Activated naive CD4-positive, alpha-beta T cell treated with anti-CD3 and anti-CD28 coated beads for 36 hours (primary cell): ENCODE data around the gene ATP1B4. TPM values are rescaled to one million over a fixed set of nuclear protein-coding genes. Genes with fewer than 3 reads are reported as not detected.
A peak's percentile ranks its signal among the peaks of the same experiment; 100 is the strongest.

Experiments
- CTCF ChIA-PET: fragments of 350-600 bp; sonication (Branson Sonifier 250); formaldehyde crosslinking; loops from one replicate; lab custom pipeline; 2021; ENCODE audit warnings: antibody characterized with exemption; lab: Charles Lee
- DNase-seq: peaks from one replicate; pipeline ENCODE4 v3.0.0-alpha.2; 2020
- H3K27ac Mint-ChIP-seq: one replicate; pipeline ENCODE4 v1.8.0; 2021; ENCODE audit warnings: mild to moderate bottlenecking, mixed read lengths
- H3K27me3 Mint-ChIP-seq: one replicate; pipeline ENCODE4 v1.8.0; 2021; ENCODE audit warnings: low read depth, mixed read lengths
- H3K36me3 Mint-ChIP-seq: one replicate; pipeline ENCODE4 v1.8.0; 2021; ENCODE audit warnings: low read depth, mixed read lengths
- H3K4me1 Mint-ChIP-seq: one replicate; pipeline ENCODE4 v1.8.0; 2021; ENCODE audit warnings: low read depth, mixed read lengths
- H3K4me3 Mint-ChIP-seq: one replicate; pipeline ENCODE4 v1.8.0; 2021; ENCODE audit warnings: mild to moderate bottlenecking, moderate library complexity, mixed read lengths
- H3K9me3 Mint-ChIP-seq: one replicate; pipeline ENCODE4 v1.8.0; 2021; ENCODE audit warnings: mixed read lengths
- intact Hi-C: fragments of 100-400 bp; cut with micrococcal nuclease; formaldehyde crosslinking; loops from one replicate; pipeline ENCODE4 v1.15.1; 2023
- total RNA-seq, 2 experiments: library from RNA; stranded (reverse); gene quantifications; one replicate each; pipeline ENCODE4 v1.2.3, GENCODE V29; 2021

ATP1B4 gene
- total RNA-seq, 2 experiments from 2014 or later = not detected

GRCh38 chrX:120350450-120351138 is 11.3 kb upstream of the ATP1B4 start:
- H3K4me1 Mint-ChIP-seq = no peaks in the 10 kb centered on the region
- peaks cover 1% of the 10 kb centered on the region for H3K9me3 Mint-ChIP-seq
- CTCF ChIA-PET = no interaction called here
- no peaks in the 10 kb centered on the region for H3K36me3 Mint-ChIP-seq
- no peak overlapping the region for H3K27ac Mint-ChIP-seq
- no peak overlapping the region for H3K4me3 Mint-ChIP-seq
- DNase-seq = no peak
- no peaks in the 10 kb centered on the region for H3K27me3 Mint-ChIP-seq
- intact Hi-C loops = no loop called here

DNA sequence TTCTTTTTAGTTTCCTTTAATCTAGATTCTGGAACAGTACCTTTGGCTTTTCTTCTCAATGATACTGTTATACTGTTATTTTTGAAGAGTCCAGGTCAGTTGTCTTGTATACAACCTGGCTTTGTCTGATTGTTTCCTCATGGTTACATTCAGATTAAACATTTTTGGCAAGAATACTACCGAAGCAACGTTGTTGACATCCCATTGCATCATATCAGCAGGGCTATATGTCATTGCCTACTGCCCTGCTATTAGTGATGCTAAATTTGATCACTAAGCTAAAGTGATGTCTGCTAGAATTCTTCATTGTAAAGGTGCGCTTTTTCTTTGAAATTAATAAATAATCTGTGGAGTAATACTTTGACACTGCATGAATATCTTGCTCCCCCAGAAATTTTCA is 5.8 kb upstream of the ATP1B4 start:
- CTCF ChIA-PET = no interaction called here
- Mint-ChIP-seq H3K4me3 (no peak overlapping the region), H3K27ac (no peak overlapping the region), H3K9me3 (no peaks in the 10 kb centered on the region), H3K36me3 (no peaks in the 10 kb centered on the region), H3K4me1 (no peaks in the 10 kb centered on the region), H3K27me3 (no peaks in the 10 kb centered on the region)
- intact Hi-C loops = no loop called here
- no peak for DNase-seq

GRCh38 chrX:120357186-120357585 is 4.7 kb upstream of the ATP1B4 start:
- Mint-ChIP-seq H3K27me3 (no peaks in the 10 kb centered on the region), H3K9me3 (no peaks in the 10 kb centered on the region), H3K4me3 (no peak overlapping the region), H3K27ac (no peak overlapping the region), H3K36me3 (no peaks in the 10 kb centered on the region), H3K4me1 (no peaks in the 10 kb centered on the region)
- CTCF ChIA-PET = no interaction called here
- DNase-seq = no peak
- intact Hi-C loops = no loop called here

DNA sequence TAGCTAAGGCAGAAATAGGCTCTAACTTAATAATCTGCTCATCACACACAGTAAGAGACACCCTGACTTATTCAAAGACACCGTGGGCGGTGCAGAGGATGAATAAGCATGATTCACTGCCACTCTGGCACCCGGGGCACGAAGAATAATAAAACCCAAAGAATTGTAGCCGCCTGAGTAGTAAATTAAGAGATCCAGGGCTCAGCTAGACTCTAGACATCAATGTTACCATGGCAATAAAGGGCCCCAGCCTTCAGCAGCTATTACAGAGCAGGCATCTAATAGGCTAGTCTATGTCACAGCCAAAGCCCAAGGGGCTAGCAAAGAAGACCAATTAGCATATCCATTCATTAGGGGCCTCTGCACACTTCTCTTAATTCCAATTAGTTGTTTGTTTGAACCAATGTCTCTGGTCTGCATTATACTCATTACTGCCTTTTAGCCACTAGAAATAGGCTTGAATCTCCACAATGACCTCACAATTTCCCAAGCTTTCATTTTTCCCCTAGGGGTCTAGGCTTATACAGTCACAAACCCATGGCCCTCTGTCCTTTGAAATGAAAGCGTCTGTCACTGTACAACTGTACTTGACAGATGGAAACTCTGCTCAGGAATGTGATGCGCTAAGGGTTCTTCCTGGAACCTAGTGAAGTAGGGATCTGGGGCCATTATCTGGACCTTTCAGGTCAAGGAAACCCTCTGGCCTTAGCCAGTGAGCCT is 3.0 kb upstream of the ATP1B4 start:
- Mint-ChIP-seq H3K27me3 (no peaks in the 10 kb centered on the region), H3K27ac (no peak overlapping the region), H3K4me1 (no peaks in the 10 kb centered on the region), H3K4me3 (no peak overlapping the region), H3K9me3 (no peaks in the 10 kb centered on the region), H3K36me3 (no peaks in the 10 kb centered on the region)
- intact Hi-C loops = no loop called here
- CTCF ChIA-PET = no interaction called here
- peak; percentile 38 for DNase-seq

- no peaks in the 10 kb centered on the region for H3K9me3 Mint-ChIP-seq
These were observed 3.4 kb downstream of the ATP1B4 start for GRCh38 chrX:120365320-120365719.

DNA sequence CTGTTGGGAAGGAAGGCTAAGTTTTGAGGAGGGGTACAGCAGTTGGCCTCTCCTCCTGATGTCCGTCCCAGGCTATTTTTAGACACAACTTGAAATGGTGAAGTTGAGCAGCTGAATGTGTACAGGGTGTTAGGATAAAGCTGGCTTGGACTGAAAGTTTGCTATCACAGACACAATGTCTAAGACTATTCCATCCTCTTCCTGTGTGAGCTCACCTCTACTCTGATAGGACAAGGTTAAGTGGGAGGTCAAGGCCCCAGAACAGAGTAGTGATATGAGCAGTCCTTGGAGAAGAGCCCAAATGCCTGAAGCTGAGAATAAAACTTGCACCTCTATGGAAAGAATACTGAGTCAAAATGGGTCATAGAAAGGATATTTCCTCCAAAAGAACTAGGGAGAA is 4.1 kb downstream of the ATP1B4 start:
- intact Hi-C loops = no loop called here
- no peaks in the 10 kb centered on the region for H3K27me3 Mint-ChIP-seq
- no peak for DNase-seq
- H3K36me3 Mint-ChIP-seq = no peaks in the 10 kb centered on the region
- H3K4me1 Mint-ChIP-seq = no peaks in the 10 kb centered on the region
- H3K9me3 Mint-ChIP-seq = no peaks in the 10 kb centered on the region
- no peak overlapping the region for H3K27ac Mint-ChIP-seq
- CTCF ChIA-PET = interaction anchor here (0.6 to 1.9 kb wide), 3 partner anchors 22 to 106 kb away, joined by 3 to 6 read pairs (median 5); no protein-coding TSS in a partner anchor
- H3K4me3 Mint-ChIP-seq = no peak overlapping the region

More at GRCh38 chrX:120365320-120365719, 3.4 kb downstream of the ATP1B4 start:
- CTCF ChIA-PET = interaction anchor here (0.9 to 1.9 kb wide), 3 partner anchors 11 to 106 kb away, joined by 5 to 6 read pairs (median 5); no protein-coding TSS in a partner anchor
- Mint-ChIP-seq H3K4me1 (no peaks in the 10 kb centered on the region), H3K36me3 (no peaks in the 10 kb centered on the region), H3K27me3 (no peaks in the 10 kb centered on the region), H3K4me3 (no peak overlapping the region), H3K27ac (no peak overlapping the region)
- peak; percentile 54 for DNase-seq
- intact Hi-C loops = no loop called here

GRCh38 chrX:120366794-120367193 is 4.9 kb downstream of the ATP1B4 start:
- Mint-ChIP-seq H3K4me1 (no peaks in the 10 kb centered on the region), H3K36me3 (no peaks in the 10 kb centered on the region), H3K9me3 (no peaks in the 10 kb centered on the region), H3K4me3 (no peak overlapping the region), H3K27ac (no peak overlapping the region), H3K27me3 (no peaks in the 10 kb centered on the region)
- no peak for DNase-seq
- intact Hi-C loops = no loop called here
- CTCF ChIA-PET = no interaction called here

DNA sequence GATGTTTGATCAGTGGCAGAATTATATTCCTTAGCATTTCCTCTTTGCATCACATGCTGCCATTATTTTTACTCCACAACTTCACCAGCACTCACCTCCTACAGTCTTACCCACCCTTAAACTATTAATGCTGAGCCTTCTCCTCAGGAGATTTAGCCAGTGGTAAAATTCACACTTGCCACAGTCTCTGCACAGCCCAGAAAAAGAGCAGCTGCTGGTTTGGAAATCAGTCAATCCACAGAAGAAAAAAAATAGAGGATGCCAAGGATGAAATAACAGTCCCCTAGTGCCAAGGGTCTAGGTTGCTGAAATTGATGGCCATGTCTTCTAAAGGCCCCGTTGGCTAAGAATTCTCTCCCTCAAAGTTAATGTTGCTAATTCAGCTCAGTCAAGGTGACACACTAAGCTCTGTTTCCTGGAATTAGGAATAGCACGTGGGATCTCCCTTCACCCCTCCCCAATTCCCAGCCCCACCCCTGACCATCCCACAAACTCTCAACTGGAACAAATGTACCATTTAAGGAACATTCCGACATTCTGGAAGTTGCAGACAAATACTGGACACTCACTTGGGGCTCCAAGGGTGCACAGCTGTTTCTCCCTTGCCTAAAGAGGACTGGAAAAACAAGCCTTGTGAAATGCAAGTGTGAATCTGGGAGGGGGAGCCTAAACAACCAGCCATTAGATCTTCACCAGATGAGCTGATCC is 5.7 kb downstream of the ATP1B4 start:
- H3K27ac Mint-ChIP-seq = no peak overlapping the region
- DNase-seq = no peak
- CTCF ChIA-PET = no interaction called here
- no peaks in the 10 kb centered on the region for H3K36me3 Mint-ChIP-seq
- H3K4me3 Mint-ChIP-seq = no peak overlapping the region
- intact Hi-C loops = no loop called here
- no peaks in the 10 kb centered on the region for H3K9me3 Mint-ChIP-seq
- H3K4me1 Mint-ChIP-seq = no peaks in the 10 kb centered on the region
- no peaks in the 10 kb centered on the region for H3K27me3 Mint-ChIP-seq

- DNase-seq = no peak
- CTCF ChIA-PET = interaction anchor here (1.2 kb wide), 1 partner anchor 18 kb away, joined by 3 read pairs; no protein-coding TSS in a partner anchor
- H3K27ac Mint-ChIP-seq = no peak overlapping the region
- intact Hi-C loops = no loop called here
- no peaks in the 10 kb centered on the region for H3K9me3 Mint-ChIP-seq
- no peaks in the 10 kb centered on the region for H3K36me3 Mint-ChIP-seq
- no peaks in the 10 kb centered on the region for H3K4me1 Mint-ChIP-seq
- H3K4me3 Mint-ChIP-seq = no peak overlapping the region
- no peaks in the 10 kb centered on the region for H3K27me3 Mint-ChIP-seq
These were observed 10.9 kb downstream of the ATP1B4 start for GRCh38 chrX:120372667-120373370.

- H3K4me1 Mint-ChIP-seq = peaks cover 9% of the 10 kb centered on the region
- H3K9me3 Mint-ChIP-seq = no peaks in the 10 kb centered on the region
- no peak for DNase-seq
- intact Hi-C loops = no loop called here
- CTCF ChIA-PET = interaction anchor here (0.6 to 1.5 kb wide), 4 partner anchors 12 to 1423 kb away, joined by 3 to 5 read pairs (median 4); no protein-coding TSS in a partner anchor
- no peaks in the 10 kb centered on the region for H3K27me3 Mint-ChIP-seq
- H3K4me3 Mint-ChIP-seq = no peak overlapping the region
- no peaks in the 10 kb centered on the region for H3K36me3 Mint-ChIP-seq
- no peak overlapping the region for H3K27ac Mint-ChIP-seq
These were observed 15.3 kb downstream of the ATP1B4 start for GRCh38 chrX:120377179-120377578.

- H3K27ac Mint-ChIP-seq = no peak overlapping the region
- no peak overlapping the region for H3K4me3 Mint-ChIP-seq
- peaks cover 9% of the 10 kb centered on the region for H3K4me1 Mint-ChIP-seq
- intact Hi-C loops = no loop called here
- no peaks in the 10 kb centered on the region for H3K36me3 Mint-ChIP-seq
- no peak for DNase-seq
- CTCF ChIA-PET = interaction anchor here (0.6 to 1.3 kb wide), 4 partner anchors 58 to 1424 kb away, joined by 3 to 5 read pairs (median 4); no protein-coding TSS in a partner anchor
- H3K27me3 Mint-ChIP-seq = no peaks in the 10 kb centered on the region
- no peaks in the 10 kb centered on the region for H3K9me3 Mint-ChIP-seq
These were observed 15.8 kb downstream of the ATP1B4 start for GRCh38 chrX:120377715-120378114.

- Mint-ChIP-seq H3K4me3 (no peak overlapping the region), H3K9me3 (no peaks in the 10 kb centered on the region), H3K4me1 (peaks cover 9% of the 10 kb centered on the region), H3K27ac (no peak overlapping the region), H3K36me3 (no peaks in the 10 kb centered on the region), H3K27me3 (no peaks in the 10 kb centered on the region)
- CTCF ChIA-PET = interaction anchor here (1.1 to 1.3 kb wide), 2 partner anchors 74 to 108 kb away, joined by 3 to 5 read pairs; no protein-coding TSS in a partner anchor
- intact Hi-C loops = no loop called here
- DNase-seq = no peak
These were observed 16.7 kb downstream of the ATP1B4 start for GRCh38 chrX:120378570-120378969.
